HG02938 (cell line): Measurements from ENCODE around the gene PSMC3.

Experiments
- ATAC-seq: cut with Tn5 transposase; IDR thresholded peaks from one replicate; pipeline ENCODE4 v1.9.1; 2021; ENCODE audit warnings: mild to moderate bottlenecking, moderate library complexity; ENCODE audit not compliant: unreplicated experiment

PSMC3 gene

DNA sequence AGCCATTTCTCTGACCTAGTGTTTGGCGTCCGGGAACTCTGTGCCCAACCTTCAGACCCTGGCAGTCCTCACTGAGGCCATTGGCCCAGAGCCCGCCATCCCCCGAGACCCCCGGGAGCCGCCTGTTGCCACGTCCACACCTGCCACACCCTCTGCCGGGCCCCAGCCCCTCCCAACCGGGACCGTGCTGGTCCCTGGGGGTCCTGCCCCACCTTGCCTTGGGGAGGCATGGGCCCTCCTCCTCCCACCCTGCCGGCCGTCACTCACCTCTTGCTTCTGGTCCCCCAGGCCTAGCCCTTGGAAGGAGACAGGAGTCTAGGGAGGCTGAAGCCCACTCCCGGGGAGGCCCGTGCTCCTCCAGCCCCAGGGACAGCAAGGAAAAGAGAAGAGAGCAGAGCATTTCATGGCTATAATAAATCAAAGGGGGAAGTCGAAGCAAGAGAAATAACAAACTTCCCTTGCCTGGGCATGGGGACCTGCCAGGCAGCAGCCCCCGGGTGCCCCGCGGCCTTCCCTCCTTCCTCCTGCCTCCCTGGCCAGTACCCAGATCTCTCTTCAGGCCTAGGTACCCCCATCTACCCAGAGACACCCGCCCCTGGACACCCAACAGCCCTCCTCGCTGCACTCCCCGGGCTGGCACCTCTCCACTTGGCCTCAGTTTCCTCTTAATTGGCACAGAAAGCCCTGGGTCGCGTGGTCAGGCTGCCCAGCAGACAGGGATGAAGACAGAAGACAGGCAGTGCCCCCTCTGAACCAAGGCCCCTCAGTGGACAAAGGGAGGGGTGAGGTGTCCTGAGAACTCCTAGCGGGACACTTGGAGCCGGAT, 30.8 kb downstream of the PSMC3 start:
- ATAC-seq: no peak

DNA sequence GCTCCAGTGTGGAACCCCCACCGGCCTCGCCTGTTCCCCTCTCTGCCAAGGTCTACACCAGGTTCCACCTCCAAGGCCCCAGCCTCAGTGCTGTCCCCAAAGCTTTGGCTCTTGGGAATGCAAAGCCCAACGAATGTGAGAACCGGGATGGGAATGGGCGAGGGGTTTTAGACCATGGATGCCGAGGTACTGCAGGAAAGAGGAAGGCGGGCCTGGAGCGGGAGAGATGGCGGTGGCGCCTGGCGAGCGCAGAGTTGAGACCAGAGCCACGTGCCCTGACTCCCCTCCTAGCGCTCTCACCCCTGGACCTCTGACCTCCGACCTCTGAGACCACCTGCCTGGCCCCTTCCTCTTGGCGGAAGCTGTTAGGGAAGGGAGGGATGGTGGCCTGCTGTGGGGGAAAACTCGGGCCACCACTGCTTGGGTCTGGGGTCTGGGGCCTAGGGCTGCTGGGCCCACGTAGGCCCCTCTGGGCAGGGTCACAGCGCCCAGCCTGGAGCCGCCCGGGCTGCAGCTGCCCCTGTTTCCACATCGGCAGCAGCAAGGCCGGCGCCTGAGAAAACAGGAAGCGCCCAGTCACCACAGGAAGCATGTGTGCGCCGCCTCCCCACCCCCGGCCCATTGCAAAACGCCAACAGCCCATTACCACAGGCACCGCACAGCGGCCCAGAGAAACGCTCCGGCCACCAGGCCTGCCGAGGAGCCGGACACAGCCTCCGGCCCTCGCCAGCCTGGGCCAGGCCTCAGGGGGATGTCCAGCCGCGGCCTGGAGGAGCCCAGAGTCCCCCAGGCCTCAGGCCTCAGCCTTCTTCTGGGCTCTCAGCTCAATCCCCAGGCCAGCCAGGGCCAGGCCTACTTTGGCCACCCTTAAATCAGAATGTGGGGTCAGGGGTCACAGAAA, 31.7 kb downstream of the PSMC3 start:
- no peak for ATAC-seq

DNA sequence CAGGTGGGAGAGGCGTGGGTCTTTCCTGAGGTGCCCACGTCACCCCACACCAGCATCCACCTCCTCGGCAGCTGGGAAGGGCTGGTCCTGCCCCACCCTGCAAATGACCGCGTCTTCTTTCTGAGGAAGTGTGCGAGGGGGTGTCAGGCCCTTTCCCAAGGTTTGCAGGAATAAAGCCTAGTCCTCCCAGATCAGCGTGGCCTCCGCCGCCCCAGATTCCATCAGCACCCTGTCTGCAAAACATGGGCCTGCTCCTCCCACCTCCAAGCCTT, 32.3 kb downstream of the PSMC3 start:
- ATAC-seq: no peak

DNA sequence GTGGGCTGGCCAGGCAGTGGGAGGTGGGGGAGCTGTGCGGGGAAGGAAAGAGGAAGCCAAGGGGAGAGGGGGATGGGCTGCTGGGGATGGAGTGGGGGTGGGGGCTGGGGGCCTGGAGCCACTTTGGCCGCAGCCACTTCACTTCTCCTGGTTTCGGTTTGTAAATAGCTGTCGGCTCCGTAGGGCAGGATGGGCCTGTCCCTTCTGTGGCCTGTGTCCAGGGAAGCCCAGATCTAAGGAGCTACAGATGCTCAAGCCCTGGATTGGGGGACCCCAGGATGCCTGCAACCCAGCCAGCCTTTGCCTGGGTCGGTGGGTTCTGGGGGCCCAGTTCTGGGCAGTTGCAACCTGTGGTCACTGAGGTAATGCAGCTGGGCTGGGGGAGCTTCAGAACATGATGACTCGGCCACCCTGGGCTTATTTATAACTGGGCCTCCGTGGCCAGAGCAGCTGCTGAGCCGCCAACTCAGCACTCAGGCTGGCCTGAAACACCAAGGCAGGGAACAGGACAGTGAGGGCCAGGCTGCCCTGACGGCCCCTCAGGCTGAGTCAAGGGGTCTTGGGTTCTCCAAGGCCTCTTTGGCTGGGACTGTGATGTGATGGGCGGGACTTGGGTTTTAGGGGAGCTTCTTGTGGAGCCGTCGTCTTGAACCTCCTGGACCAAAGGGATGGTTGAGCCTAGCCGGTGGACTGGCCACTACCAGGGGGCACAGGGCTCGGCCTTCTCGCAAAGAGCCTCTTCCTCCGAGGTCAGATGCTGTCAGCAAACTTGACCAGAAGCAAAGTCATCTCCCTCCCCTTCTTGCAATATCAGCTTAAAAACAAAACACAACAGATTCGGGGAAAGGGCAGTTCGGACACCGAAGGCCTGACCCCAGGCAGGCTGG, 32.8 kb downstream of the PSMC3 start:
- no peak for ATAC-seq

DNA sequence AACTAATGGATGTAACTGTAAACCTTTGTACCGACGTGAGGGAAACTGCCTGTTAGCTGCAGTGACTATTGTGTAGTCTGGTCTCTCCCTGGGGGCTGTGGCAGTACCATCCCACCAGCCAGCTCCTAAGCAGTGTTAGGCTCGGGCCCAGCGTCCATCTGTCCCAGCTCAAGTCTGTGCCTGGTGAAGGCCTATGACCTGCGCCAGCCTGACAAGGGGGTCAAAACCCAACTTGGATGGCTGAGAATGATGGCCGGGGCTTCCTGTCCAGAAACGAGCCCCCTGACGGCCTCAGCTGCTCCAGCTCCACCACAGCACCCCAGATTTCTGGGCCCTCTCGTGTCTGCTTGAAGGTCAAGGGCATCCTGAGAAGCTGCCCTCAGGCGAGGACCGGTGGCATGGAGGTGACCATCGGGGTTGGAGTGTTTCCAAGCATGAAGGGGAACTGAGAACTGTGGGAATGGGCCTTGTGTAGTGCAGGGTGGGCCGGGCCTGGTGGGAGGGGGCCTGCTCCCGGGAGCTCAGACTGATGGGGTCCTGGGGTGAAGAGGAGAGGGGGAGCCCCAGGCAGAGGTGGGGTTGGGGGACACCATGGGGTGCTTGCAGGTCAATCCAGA, 33.6 kb downstream of the PSMC3 start:
- ATAC-seq: no peak

DNA sequence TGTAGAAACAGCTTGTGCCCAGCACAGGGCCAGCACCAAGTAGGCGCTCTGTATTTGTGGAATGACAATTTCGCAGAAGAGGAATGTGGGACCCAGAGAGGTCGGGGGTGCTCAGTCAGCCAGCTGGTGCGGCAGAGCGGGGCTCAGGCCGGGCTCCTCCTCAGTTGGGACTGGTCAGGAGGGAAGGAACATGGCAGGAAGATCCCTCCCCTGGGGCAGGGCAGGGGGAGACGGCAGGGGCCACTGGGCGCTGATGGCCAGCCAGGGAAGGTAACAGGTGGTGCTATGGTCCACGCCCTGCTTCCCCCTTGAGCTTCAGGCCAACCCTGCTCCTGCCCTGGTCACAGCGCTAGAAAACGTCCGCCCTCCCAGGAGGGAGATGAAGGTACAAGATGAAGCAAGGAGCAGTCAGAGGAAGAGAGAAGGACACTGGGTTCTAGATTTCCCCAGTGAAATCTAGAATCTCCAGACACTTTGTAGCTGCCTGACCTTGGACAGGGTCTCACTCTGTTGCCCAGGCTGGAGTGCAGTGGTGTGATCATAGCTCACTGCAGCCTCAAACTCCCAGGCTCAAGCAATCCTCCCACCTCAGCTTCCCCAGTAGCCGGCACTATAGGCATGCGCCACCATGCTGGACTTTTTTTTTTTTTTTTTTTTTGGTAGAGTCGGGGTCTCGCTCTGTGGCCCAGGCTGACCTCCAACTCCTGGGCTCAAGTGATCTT, 34.4 kb downstream of the PSMC3 start:
- no peak for ATAC-seq

DNA sequence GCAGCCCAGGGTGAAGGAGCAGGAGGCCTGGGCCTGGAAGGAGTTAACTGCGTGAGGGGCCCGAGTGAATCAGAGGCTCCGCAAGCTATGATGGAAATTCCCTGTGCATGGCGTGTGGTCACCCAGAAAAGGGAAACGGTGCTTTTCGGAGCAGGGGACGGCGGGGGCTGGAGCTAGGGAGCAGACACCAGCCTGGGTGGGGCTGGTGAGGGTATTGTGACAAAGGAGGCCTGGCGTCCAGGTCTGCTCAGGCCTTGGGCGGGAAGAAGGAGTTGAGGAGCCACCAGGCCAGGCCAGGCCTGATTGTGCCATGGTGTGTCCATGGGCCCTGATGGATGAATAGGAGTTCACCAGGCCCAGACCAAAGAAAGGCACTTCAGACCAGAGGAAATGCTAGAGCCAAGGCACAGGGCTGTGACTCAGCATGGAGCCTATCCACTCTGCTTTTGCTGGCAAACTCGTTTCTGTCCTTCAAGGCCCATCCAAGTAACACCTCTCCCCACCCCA, 35.1 kb downstream of the PSMC3 start:
- no peak for ATAC-seq

DNA sequence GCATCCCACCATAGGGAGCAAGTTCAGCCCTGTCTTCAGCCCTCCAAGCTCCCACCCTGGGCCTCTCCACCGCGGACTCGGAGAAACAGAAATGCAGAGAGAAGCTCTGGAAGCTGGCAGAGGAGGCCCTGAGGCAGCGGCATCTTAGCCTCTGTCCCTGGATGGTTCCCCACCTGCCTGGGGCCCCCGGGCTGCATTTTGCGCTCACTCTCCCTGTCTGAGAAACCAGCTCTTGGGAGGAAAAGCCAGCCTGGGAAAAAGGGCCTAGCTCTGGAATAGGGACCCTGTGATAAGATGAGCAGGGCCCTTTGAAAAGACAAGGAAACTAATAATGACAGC, 35.8 kb downstream of the PSMC3 start:
- no peak for ATAC-seq

DNA sequence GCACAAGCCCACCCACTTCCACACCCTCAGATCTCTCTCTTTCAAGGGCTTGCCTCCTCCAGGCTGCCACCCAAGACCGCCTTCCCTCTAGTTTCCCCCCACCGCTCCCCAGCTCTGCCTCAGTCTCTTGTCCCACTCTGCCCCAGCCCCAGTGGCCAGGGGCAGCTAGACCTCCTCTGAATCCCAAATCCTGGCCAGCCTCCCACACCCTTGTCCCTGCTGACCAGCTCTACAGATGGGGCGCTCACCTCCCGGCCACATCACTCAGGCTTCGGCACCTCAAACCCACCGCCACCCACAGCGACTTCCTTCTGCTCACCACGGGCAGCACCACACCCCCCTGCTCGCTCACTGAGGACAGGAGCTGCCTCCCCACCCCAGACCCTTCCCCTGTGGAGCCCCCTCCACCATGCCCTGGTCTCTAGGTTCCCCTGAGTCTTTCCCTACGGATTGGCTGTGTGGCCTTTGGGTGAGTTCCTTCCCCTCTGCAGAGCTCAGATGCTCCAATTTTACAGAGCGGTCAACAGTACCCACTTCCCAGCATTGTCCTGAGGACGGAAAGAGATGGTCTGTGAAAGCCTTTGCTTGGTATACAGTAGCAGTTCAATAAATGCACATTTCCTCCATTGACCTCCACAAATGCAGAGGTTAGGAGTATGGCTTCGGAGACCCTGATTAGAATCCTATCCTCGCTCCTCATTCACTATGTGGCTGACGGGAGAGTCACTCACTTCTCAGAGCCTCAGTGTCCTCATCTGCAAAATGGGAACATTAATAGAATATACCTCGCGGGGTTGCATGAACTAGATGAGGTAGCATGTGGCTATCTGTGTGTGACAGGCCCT, 36.4 kb downstream of the PSMC3 start:
- ATAC-seq: no peak

DNA sequence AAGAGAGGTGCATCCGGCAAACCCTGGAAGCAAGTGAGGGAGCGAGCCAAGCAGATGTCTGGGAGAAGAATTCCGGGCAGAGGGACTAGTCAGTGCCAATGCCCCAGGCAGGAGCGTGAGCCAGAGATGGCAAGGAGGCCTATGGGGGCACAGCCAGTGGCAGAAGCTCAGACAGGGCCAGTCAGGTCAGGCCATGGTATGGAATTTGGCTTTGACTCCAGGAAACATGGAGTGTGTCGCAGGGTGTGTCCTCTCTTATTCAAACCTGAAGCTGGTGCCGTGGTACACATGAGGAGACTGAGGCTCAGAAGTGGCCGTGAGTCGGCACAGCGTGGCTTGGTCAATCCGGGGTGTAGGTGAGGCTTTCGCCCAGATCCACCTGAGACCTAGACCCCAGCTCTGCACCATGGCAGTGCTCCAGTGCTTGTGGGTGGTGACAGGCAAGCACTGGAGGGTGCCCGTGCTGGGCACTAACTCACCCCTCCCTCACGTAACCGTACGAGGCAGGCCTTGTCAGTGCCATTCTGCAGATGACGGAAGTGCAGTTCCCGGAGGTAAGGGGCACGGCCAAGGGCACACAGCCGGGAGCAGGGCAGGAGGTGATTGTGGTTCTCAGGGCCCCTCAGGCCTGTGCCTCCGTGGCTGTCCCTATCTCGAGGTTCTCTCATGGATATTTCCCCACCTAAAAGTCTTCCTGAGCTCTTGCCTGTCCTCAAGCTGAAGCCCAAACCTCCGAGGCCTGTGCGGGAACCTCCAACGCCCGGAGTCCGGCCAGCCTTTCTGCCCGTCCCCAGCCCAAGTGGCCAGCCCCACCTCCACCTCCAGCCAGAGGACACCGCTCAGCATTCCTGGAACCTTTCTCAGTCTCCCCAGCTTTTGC, 37.3 kb downstream of the PSMC3 start:
- no peak for ATAC-seq

DNA sequence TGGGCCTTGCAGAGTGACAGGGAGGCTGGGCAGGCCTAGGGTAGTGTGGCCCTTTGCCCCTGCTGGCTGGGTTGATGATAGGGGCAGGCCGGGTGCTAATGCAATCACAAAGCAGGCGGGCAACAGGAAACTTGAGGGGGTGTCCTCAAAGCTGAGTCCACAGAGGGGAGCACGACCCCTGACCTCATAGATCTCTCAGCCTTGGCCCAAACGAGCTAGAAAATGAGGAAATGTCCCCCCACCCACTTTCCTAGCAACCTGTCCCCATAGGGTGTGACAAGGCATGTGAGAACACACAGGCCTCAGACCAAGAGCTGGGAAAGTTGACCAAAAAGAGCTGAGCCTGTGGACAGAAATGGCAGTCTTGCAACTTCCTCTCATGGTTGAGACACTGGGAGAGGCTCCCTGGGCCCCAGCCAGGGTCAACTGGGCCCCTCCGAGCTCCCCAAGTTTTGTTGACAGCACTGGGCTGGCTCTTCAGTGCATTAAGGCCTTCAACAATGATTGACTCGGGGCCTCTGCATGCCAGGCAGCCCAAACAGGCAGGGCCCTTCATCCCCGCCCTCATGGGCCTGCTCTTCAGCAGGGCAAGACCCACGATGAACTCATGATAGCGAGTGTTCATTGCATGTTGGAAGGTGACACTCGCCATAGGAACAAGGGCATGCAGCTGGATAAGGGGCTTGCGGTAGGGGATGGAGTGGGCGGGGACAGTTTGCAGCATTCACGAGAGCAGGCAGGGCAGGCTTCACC, 38.1 kb downstream of the PSMC3 start:
- ATAC-seq: no peak

DNA sequence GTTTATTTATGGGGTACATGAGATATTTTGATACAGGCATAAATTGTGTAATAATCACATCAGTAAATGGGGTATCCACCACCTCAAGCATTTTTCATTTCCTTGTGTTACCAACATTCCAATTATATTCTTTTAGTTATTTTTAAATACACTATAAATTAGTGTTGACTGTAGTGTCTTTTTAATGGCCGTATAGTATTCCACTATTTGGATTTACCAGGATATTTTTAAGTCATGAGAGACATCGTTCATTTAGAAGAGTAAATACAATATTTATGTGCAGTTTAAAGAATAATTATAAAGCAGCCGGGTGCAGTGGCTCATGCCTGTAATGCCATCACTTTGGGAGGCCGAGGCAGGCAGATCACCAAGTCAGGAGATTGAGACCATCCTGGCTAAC, 41.7 kb downstream of the PSMC3 start:
- ATAC-seq: no peak

DNA sequence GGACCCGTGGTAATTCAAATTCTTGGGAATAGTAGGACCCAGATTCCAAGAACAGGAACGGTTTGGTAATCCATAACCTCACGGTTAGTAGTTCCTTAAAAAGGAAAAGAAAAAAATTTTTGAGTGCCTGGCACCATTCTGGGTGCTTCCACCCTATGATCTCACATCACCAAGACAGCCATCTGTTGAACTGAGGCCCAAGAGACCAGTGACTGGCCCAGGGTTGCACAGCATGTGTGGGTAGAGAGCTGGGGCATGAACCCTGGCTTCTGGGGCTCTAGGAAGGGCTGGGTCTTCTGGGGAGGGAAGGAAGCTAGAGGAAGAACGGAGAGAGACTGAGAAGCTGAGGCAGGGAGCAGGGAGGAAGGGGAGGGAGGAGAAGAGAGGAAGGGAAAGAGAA, 43.2 kb downstream of the PSMC3 start:
- ATAC-seq: no peak

DNA sequence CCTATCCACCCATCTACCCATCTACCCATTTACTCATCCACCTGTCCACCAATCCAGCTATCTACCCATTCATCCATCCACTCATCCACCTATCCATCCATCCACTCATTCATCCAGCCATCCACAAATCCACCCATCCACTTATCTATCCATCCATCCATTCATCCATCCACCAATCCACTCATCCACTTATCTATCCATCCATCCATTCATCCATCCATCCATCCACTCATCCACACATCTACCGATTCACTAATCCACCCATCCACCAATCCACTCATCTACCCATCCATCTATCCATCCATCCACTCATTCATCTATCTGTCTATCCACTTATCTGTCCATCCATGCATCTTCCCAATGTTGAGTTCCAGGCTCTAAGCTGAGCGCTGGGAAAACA, 46.2 kb downstream of the PSMC3 start:
- ATAC-seq: no peak

DNA sequence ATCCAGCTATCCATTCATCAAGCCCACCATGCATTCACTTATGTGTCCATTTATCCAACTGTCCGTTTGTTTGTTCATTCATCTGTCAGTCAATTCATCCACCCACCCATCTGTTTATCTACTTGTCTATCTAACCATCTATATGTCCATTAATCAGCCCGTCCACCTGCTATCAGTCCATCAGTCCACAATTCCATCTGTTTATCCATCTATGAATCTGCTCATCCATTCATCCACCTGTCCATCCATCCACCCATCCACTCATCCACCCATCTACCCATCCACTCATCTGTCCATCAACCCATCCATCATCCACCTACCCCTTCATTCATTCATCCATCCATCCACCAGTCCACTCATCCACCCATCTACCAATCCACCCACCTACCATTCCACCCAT, 46.9 kb downstream of the PSMC3 start:
- no peak for ATAC-seq

DNA sequence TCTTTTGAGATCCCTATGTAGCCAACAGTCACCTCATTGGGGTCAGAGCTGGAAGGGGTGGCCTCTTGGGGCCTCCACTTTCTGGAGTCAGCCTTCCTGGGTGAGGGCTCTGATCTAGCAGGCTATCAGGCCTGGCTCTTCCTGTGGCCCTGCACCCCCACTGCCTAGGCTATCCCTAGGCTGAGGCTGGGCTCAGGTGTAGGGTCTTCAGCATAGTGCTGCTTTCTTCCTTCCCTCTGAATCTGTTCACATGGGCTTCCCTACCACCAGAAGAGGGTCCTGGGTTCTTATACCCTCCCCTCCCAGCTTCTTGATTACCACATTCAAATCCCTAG, 47.4 kb downstream of the PSMC3 start:
- no peak for ATAC-seq

DNA sequence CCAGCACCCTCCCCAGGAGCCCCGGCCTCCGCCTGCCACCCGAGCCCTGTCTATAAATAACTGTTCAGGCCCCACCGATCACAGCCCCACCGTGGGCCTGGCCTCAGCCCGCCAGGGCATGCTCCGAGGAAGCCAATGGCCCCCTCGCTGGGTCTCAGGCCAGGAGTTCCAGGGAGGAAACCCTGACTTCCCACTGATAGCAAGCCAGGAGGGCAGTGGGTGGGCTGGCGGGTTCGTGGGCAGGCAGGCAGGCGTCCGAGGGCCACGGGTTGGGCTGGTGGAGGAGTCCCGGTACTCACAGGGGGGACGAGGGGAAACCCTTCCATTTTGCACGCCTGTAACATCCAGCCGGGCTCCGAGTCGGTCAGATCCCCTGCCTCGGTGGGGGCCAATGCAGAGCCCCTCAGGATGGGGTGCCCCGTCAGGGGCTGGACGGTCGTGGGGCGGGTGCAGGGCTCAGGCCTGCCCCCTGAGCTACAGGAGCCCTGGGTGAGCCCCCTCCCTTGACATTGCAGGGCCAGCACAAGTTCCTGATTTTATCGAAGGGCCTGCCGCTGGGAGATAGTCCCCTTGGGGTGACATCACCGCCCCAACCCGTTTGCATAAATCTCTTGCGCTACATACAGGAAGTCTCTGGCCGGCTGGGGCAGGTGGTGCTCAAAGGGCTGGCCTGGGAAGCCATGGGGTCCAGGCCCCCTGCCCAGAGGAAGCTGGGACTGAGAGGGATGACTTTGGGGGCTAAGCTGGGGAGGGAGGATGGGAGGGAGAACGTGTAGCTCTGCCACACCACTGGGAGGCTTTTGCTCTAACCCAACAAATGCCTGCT, 48.0 kb downstream of the PSMC3 start, which contains the start of gene SPI1:
Gene SPI1 (minus strand): TSS at position 538 of the 826 bp plus-strand sequence. CDS start 194 bp downstream, at position 344.
- ATAC-seq: peak; percentile 81
